ENCODE results near the gene MRPL52. TPM values are rescaled to one million over a fixed set of nuclear protein-coding genes. Genes with fewer than 3 reads are reported as not detected.

The MRPL52 gene
- total RNA-seq, 1 donor from 2014 or later, result 71.7 TPM

DNA sequence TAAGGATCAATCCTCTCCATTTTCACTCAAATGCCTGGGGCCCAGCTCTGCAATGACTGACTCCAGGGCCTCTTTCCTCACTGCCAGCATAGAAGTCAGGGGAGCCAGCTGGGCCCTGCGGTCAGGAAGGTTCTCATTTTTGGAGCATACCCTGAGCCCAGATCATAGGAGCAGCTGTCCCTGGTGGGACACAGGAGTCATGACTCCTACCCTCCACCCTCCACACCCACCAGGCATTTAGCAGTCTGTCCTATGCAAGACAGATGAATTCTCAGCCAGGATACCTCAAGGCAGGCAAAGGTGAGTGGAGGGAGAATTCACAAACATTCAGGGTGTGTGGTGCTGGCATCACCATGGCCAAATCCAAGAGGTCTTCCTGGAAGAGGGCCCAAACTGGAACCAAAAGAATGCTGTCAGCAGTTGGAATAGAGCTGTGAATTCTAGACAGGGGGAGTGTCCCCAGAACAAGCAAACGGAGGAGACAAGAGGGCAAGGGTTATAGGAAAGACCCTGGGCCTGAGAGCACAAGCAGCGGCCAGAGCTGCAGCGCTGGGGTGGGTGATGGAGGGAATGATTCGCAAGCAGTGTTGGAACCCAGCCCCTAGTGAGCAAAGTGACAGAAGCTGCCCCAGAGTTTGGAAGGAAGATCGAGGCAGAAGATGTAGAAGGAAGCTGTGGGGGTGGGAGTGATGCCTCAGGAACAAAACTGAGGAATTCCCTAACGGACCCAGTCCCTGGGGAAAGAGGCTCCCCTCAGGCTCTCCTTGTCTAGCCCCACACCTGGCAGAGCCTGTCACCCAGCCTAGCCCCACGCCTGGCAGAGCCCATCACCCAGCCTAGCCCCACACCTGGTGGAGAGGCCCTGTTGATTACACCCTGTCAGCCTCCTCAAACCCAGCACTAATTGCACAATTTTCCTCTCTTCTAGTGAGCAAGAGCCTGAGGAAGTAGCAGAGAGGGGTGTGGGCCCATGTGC lies 48.9 kb downstream of the MRPL52 start:
- DNase-seq (ENCODE audit: low read depth, low spot score), result no peak

DNA sequence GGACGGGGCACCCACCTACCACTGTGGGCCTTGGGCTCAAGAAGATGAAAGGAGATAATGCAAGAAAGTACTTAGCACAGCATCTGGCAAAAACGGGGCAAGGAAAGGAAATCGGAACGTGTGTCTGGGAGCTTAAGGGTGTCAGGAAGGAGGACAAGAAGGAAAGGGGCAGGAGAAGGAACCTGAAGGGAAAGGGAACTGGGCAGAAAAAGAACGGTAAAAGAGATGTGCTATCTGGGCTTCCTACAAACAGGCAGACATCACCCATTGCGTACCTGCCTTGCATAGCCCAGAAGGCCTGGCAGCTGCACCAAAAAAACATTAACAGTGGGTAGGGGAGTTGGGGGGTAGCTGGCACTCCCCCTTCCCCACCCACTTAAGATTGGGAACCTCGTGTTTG lies 52.4 kb downstream of the MRPL52 start:
- DNase-seq (ENCODE audit: low read depth, low spot score), result no peak

DNA sequence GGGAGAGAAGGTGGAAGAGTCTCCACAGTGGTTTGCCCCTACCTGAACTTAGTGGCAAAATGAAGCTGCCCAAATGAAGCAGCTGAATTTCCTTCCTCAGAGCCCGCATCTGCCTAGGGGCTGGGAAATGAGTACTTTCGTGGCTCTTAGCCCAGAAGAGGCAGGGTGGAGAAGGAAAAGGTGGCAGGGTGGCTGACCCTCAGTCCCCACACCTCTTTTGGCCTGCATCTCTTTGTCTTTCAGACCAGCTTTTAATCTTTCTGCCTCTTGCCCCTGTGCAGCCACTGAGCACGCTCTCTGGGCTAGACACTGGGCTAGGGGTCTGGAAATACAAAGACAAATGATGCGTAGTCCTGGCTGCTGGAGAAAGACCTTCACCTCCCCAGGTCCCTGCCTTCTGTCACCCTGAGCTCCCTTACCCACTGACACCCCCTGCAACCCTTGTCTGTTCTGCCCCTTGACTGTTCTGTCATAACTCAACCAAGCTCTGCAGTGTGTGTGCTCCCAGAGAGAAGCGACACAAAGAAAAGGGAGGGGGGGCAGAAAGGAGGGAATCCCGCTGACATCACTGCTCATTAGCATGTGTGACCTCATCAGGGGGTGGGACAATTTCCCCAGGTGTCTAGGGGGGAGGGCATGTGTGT lies 53.0 kb downstream of the MRPL52 start:
- no peak for DNase-seq (ENCODE audit: low read depth, low spot score)

DNA sequence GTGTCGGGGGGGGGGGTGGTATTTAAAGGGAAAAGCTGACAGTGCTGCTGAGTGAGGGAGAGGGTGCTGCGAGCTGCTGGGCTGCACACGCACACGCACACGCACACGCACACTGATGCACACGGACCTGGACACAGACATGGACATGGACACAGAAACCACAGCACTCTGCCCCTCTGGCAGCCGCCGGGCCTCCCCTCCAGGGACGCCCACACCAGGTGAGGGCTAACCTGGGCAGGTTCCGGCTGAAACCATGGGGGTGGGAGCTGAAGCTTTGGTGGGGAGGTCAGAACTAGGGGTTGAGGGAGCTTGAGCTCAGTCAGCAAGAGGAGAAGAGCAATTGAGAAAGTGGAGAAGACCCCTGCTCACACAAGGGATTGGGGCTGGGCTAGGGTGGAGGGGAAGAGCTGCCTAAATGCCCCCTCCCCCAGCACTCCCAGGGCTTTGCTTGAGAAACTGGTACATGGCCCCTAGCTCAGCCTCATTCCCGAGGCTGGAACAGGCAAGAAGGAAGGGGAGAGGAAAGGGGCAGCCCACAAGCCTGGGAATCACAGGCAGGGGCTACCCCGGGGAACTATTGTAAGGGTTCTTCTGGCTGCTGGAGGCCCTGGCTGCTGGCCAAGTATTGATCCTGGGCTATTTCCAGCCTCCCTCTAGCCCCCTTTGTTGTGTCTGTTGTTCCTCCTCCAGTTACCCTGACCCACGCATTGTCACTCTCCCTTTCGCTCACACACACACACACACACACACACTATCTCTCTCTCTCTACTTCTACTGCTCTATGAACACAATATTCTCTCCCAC lies 53.7 kb downstream of the MRPL52 start, which contains the start of gene REM2:
REM2 (plus strand) TSS at position 50 of the 804 bp plus-strand sequence; CDS start at position 116, 66 bp downstream.
- no peak for DNase-seq (ENCODE audit: low read depth, low spot score)

DNA sequence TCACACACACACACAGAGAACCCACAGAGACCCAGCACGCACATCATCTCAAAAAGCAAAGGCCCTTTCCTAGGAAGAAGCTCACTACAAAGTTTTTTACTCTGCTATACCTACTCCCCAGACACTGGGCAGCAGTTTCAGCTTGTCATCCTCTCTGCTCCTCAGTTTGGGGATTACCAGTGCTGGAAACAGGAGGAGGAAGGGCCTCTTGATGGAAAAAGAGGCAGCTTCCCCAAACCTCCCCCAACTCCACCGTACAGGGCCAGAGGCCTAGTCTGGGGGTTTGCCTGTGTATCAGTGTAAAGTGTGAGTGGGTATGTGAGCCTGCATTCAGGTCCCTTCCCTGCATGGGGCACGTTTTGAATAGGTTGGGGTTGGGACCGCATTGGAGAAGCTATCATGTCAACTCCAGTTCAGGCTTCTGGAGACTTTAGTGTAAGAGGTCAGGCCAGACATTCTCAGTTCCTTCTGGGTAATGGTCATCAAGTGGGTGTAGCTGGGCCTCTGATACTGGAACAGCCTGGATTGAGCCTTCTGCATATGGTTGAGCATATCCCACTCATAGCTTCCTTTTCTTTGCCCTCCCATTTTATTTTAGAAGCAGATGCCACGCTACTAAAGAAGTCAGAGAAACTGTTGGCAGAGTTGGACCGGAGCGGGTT lies 54.5 kb downstream of the MRPL52 start:
- DNase-seq (ENCODE audit: low read depth, low spot score), result no peak

Other genes with a start within 250 kb of the MRPL52 start
- 278 and 353 TPM in 2 replicates for gene DAD1, start 240.7 kb upstream of the MRPL52 start, total RNA-seq
- 6.7 and 12.1 TPM in 2 replicates for gene ABHD4, start 231.6 kb upstream of the MRPL52 start, total RNA-seq
- gene OR6J1, start 185.5 kb upstream of the MRPL52 start, total RNA-seq, result not detected in 2 replicates
- 94.2 and 118 TPM in 2 replicates for gene OXA1L, start 63.2 kb upstream of the MRPL52 start, total RNA-seq
- 9.3 and 18.6 TPM in 2 replicates for gene SLC7A7, start 14.5 kb upstream of the MRPL52 start, total RNA-seq
- 237 and 295 TPM in 2 replicates for gene MMP14, start 6.7 kb downstream of the MRPL52 start, total RNA-seq
- 59.9 and 67.8 TPM in 2 replicates for gene LRP10, start 41.9 kb downstream of the MRPL52 start, total RNA-seq
- gene REM2, start 53.3 kb downstream of the MRPL52 start, total RNA-seq, result under 0.01 TPM in 1 of 2 replicates, not detected in the other
- 59.9 and 75.2 TPM in 2 replicates for gene RBM23, start 89.3 kb downstream of the MRPL52 start, total RNA-seq
- 67.0 and 67.7 TPM in 2 replicates for gene PRMT5, start 99.5 kb downstream of the MRPL52 start, total RNA-seq
- 57.4 and 58.2 TPM in 2 replicates for gene HAUS4, start 127.2 kb downstream of the MRPL52 start, total RNA-seq
- 66.8 and 72.2 TPM in 2 replicates for gene AJUBA, start 152.7 kb downstream of the MRPL52 start, total RNA-seq
- gene C14orf93, start 180.3 kb downstream of the MRPL52 start, total RNA-seq, result 7.5 and 8.0 TPM in 2 replicates
- 302 and 331 TPM in 2 replicates for gene PSMB5, start 205.0 kb downstream of the MRPL52 start, total RNA-seq
- not detected in 2 replicates for gene PSMB11, start 212.3 kb downstream of the MRPL52 start, total RNA-seq
- gene CDH24, start 227.6 kb downstream of the MRPL52 start, total RNA-seq, result 6.3 and 13.9 TPM in 2 replicates